Measurements from ENCODE around the gene CARMIL1.

CARMIL1 gene

GRCh38 chr6:25535632-25536225 is 256.6 kb downstream of the CARMIL1 start:
- no peak for DNase-seq

- no peak for DNase-seq
These were observed 257.6 kb downstream of the CARMIL1 start for GRCh38 chr6:25536781-25537180.

GRCh38 chr6:25537349-25538018 is 258.3 kb downstream of the CARMIL1 start:
- DNase-seq: no peak

GRCh38 chr6:25541228-25541627 is 262.1 kb downstream of the CARMIL1 start:
- DNase-seq: no peak

GRCh38 chr6:25542984-25543910 is 264.1 kb downstream of the CARMIL1 start:
- no peak for DNase-seq

- no peak for DNase-seq
These were observed 265.7 kb downstream of the CARMIL1 start for GRCh38 chr6:25544833-25545232.

- no peak for DNase-seq
These were observed 268.6 kb downstream of the CARMIL1 start for GRCh38 chr6:25547797-25548196.

- DNase-seq: no peak
These were observed 269.3 kb downstream of the CARMIL1 start for GRCh38 chr6:25548451-25548850.

- DNase-seq: no peak
These were observed 271.5 kb downstream of the CARMIL1 start for GRCh38 chr6:25550631-25551030.

- no peak for DNase-seq
These were observed 274.3 kb downstream of the CARMIL1 start for GRCh38 chr6:25553502-25553901.

GRCh38 chr6:25555188-25555587 is 276.0 kb downstream of the CARMIL1 start:
- DNase-seq: no peak

GRCh38 chr6:25556516-25556915 is 277.3 kb downstream of the CARMIL1 start:
- DNase-seq: peak; percentile 84

- no peak for DNase-seq
These were observed 279.1 kb downstream of the CARMIL1 start for GRCh38 chr6:25558155-25558817.

GRCh38 chr6:25560865-25561264 is 281.7 kb downstream of the CARMIL1 start:
- DNase-seq: no peak

- DNase-seq: no peak
These were observed 285.8 kb downstream of the CARMIL1 start for GRCh38 chr6:25564943-25565342.

GRCh38 chr6:25570578-25570977 is 291.4 kb downstream of the CARMIL1 start:
- no peak for DNase-seq

GRCh38 chr6:25576919-25577318 is 297.7 kb downstream of the CARMIL1 start:
- DNase-seq: no peak

- no peak for DNase-seq
These were observed 299.4 kb downstream of the CARMIL1 start for GRCh38 chr6:25578538-25578937.

GRCh38 chr6:25579391-25579883 is 300.3 kb downstream of the CARMIL1 start:
- no peak for DNase-seq

GRCh38 chr6:25579902-25580495 is 300.8 kb downstream of the CARMIL1 start:
- no peak for DNase-seq

- DNase-seq: no peak
These were observed 302.9 kb downstream of the CARMIL1 start for GRCh38 chr6:25582101-25582500.

GRCh38 chr6:25583099-25583498 is 303.9 kb downstream of the CARMIL1 start:
- DNase-seq: no peak

GRCh38 chr6:25583906-25584305 is 304.7 kb downstream of the CARMIL1 start:
- no peak for DNase-seq

Data from CD4-positive, alpha-beta T cell treated with Interleukin-6 for 4 hours (primary cell).